ENCODE measurements around the gene NUP214.
"Not testable (repeated sequence)": the region's sequence is repeated elsewhere in the genome, so short reads cannot be mapped to it uniquely, and the experiment has no call there.

DNA sequence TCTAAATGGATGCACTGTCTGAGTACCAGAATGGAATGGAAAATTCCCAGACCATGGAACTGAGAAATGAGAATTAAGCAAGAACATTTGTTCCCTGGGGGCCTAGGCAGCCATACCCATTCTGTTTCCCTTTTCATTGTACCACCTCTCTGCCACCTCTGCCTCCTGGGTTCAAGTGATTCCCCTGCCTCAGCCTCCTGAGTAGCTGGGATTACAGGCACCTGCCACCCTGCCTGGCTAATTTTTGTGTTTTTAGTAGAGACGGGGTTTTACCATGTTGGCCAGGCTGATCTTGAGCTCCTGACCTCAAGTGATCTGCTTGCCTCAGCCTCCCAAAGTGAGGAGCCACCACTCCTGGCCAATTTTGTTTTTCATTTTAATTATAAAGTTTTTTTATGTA lies 33.3 kb downstream of the NUP214 start:
- TF ChIP-seq, protein P1, sequence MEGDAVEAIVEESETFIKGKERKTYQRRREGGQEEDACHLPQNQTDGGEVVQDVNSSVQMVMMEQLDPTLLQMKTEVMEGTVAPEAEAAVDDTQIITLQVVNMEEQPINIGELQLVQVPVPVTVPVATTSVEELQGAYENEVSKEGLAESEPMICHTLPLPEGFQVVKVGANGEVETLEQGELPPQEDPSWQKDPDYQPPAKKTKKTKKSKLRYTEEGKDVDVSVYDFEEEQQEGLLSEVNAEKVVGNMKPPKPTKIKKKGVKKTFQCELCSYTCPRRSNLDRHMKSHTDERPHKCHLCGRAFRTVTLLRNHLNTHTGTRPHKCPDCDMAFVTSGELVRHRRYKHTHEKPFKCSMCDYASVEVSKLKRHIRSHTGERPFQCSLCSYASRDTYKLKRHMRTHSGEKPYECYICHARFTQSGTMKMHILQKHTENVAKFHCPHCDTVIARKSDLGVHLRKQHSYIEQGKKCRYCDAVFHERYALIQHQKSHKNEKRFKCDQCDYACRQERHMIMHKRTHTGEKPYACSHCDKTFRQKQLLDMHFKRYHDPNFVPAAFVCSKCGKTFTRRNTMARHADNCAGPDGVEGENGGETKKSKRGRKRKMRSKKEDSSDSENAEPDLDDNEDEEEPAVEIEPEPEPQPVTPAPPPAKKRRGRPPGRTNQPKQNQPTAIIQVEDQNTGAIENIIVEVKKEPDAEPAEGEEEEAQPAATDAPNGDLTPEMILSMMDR (conservative IDR thresholded peaks at IDR 0.05; ENCODE audit: low read depth, low read length): not testable (repeated sequence)
- TF ChIP-seq EZH2 (IDR thresholded peaks at IDR 0.05; ENCODE audit: borderline replicate concordance, low read depth, low read length, poor library complexity, severe bottlenecking): not testable (repeated sequence)
